Heart right ventricle (tissue), 16 donors: ENCODE measurements around the gene ATM. TPM values are rescaled to one million over a fixed set of nuclear protein-coding genes. Genes with fewer than 3 reads are reported as not detected.

Source experiments
- ATAC-seq, 8 donors: fragments of 200-7000 bp; cut with Tn5 transposase; one replicate each; pipeline ENCODE4 v1.9.1; 2020; ENCODE audit warnings: mild to moderate bottlenecking in 8 of 8, moderate library complexity in 8 of 8, moderate number of reproducible peaks in 1 of 8
- DNase-seq, 2 donors: peaks; one replicate each; pipeline ENCODE4 v3.0.0-alpha.2; 2020
- H3K27ac ChIP-seq, 10 donors: fragments of 200-600 bp; sonication (generic) in 2 of 10; one replicate each; pipeline versions ENCODE4 v1.5.0 to v1.8.0; 2020 to 2022; ENCODE audit warnings: mild to moderate bottlenecking in 3 of 10
- H3K27me3 ChIP-seq, 7 donors: fragments of 200-600 bp; one replicate each; pipeline ENCODE4 v1.8.0; 2021 to 2022; ENCODE audit warnings: mild to moderate bottlenecking in 2 of 7
- H3K36me3 ChIP-seq, 9 donors: fragments of 200-600 bp; sonication (generic) in 1 of 9; one replicate each; pipeline versions ENCODE4 v1.5.0 to v1.8.0; 2020 to 2022; ENCODE audit warnings: mild to moderate bottlenecking in 2 of 9
- H3K4me1 ChIP-seq, 9 donors: fragments of 200-600 bp; sonication (generic) in 1 of 9; one replicate each; pipeline versions ENCODE4 v1.5.0 to v1.8.0; 2020 to 2022; ENCODE audit warnings: mild to moderate bottlenecking in 4 of 9
- H3K4me3 ChIP-seq, 10 donors: fragments of 200-600 bp; sonication (generic) in 2 of 10; one replicate each; pipeline versions ENCODE4 v1.5.0 to v1.8.0; 2020 to 2022; ENCODE audit warnings: mild to moderate bottlenecking in 7 of 10, moderate library complexity in 2 of 10
- H3K9me3 ChIP-seq, 11 donors: fragments of 200-600 bp in 10 of 11; sonication (generic) in 2 of 11; one replicate each; pipeline versions ENCODE4 v1.5.0 to v1.8.0; 2013 to 2022; ENCODE audit warnings: mild to moderate bottlenecking in 2 of 11, control low read depth in 1 of 11, moderate library complexity in 1 of 11
- CTCF ChIP-seq, 9 donors: fragments of 200-600 bp; sonication (generic) in 2 of 9; IDR thresholded peaks; one replicate each; pipeline versions ENCODE4 v1.5.0 to v1.8.0; 2021 to 2022; ENCODE audit warnings: antibody characterized with exemption in 9 of 9, mild to moderate bottlenecking in 5 of 9, moderate library complexity in 1 of 9
- WGBS, 2 donors: extraction: QIAGEN DNeasy Blood & Tissue Kit; methylation state at CpG; one replicate each; pipeline ENCODE4 v1.1.7; 2013; ENCODE audit warnings: inconsistent platforms in 1 of 2; 5-methylcytosine and 5-hydroxymethylcytosine counted together
- intact Hi-C, 10 donors: fragments of 100-400 bp; cut with DNase I; formaldehyde crosslinking; loops; one replicate each; pipeline versions ENCODE4 v1.11.1 to v1.14.2; 2022
- polyA plus RNA-seq, 2 donors: library from polyadenylated mRNA; stranded (reverse); fragments of 200-250 nt; gene quantifications; one replicate each; pipeline ENCODE4 v1.2.3, GENCODE V29; 2013
- total RNA-seq, 10 donors: library from RNA; stranded (reverse); fragmentation: NEBNext Ultra II Directional in 3 of 10; extraction: Animal tissue kit (Norgen Biotek cat#: 25700) in 3 of 10; gene quantifications; one replicate each; pipeline versions ENCODE4 v1.2.1 to v1.2.4, GENCODE V29; 2021 to 2023
- donor health status: Arrhythmogenic right ventricular cardiomyopathy.
- donor health status: ischemic (EF 13 %, LVEDD 7.1; RV severe dilation, severe dysfunction).
- donor health status: healthy with polysubstance abuse.
- donor health status: DM: no; HTN: yes; CAD: no.
- donor health status: DM: no; HTN: no; CAD: no.
- donor health status: ischemic (EF 25% LVEDD 6.9; RV normal size, moderate dysfunction).
- donor health status: ischemic (EF 25% LVEDD 5.7; RV mildly dilated, moderate dysfunction).
- donor health status: healthy.
- donor health status: DM: yes; HTN: yes; CAD: no.
- donor health status: Ischemic cardiomyopathy.
- donor health status: ischemic (EF 35%, LVEDD 5.7; RV mildly dilated, moderate dysfunction).
- donor health status: nonischemic (EF 11% LVEDD 7.7; RV severe dilation, severe dysfunction).
- donor health status: DM: yes; HTN: yes; CAD: no.
- donor health status: PGD.
- donor health status: ischemic (EF 29% LVEDD 5.4; RV normal size, mild dysfunction).
- donor health status: nonischemic (EF 23%, LVEDD 6.1; RV moderate dilation, normal function).

The ATM gene
- total and polyA plus RNA-seq, 12 donors, result 9.4 to 50.7 (median 33.7) TPM

- Histone ChIP-seq H3K9me3 (no peaks in the 10 kb centered on the region), H3K4me1 (no peaks in the 10 kb centered on the region), H3K27me3 (no peaks in the 10 kb centered on the region), H3K4me3 (no peak overlapping the region), H3K36me3 (peaks cover 0 to 100% (median 47%) of the 10 kb centered on the region in 9 donors), H3K27ac (no peak overlapping the region)
- intact Hi-C loops, result loop anchor here in 1 of 10 donors (10.0 kb wide), 1 partner anchor 137 kb away; no protein-coding TSS in a partner anchor
- ATAC-seq (no peak), DNase-seq (no peak)
- WGBS, 2 donors, result 94 to 96% methylated on average over 1 of the region's 1 CpG
- TF ChIP-seq CTCF (IDR thresholded peaks at IDR 0.05), result no peak
Observed at GRCh38 chr11:108302121-108302785, 79.4 kb downstream of the ATM start.

DNA sequence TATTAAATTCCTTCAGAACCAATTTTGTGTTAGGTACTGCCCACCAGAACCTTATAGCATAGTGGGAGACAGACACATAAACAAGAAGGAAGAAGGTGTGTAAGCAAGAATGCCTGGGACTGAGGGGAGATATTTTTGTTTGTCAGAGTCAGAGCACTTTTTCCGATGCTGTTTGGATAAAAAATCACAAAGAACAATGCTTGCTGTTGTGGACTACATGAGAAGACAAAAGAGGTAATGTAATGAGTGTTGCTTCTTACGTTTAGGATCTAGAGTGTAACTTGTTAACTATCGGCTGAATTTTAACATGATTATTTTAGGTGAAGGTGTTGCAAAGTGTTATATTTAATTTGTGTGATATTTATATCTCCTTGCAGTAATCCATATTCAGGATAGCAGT, 84.9 kb downstream of the ATM start:
- 89 to 97% methylated on average over 3 of the region's 3 CpGs for WGBS, 2 donors
- peaks cover 0 to 100% (median 41%) of the 10 kb centered on the region in 9 donors for H3K36me3 ChIP-seq
- intact Hi-C loops, result loop anchor here in 1 of 10 donors (10.0 kb wide), 1 partner anchor 143 kb away; no protein-coding TSS in a partner anchor

DNA sequence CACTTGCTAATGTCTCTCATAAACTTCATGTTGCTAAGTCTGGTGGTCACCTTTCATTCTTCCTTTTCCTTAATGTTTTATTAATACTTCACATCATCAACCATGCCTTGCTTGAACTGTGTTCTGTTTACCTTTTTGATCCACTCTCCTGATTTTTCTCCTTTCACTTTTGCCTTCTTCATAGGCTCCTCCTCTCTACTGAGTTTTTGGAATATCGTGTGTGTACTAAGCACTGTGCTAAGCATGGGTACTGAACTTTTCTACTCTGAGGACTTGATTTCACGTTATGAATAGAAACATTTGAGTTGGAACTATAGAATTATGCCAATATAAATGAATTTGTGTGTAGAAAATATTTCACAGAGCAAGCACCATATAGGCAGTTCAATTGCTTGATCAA, 90.6 kb downstream of the ATM start:
- Histone ChIP-seq H3K4me3 (no peak overlapping the region), H3K36me3 (peaks cover 0 to 100% (median 38%) of the 10 kb centered on the region in 9 donors), H3K9me3 (no peaks in the 10 kb centered on the region), H3K4me1 (no peaks in the 10 kb centered on the region), H3K27ac (no peak overlapping the region), H3K27me3 (no peaks in the 10 kb centered on the region)
- ATAC-seq (no peak), DNase-seq (no peak)
- intact Hi-C loops, result no loop called here
- 80 to 87% methylated on average over 2 of the region's 2 CpGs for WGBS, 2 donors
- TF ChIP-seq CTCF (IDR thresholded peaks at IDR 0.05), result no peak

More for the DNA sequence above, 84.9 kb downstream of the ATM start:
- no peaks in the 10 kb centered on the region for H3K9me3 ChIP-seq
- no peaks in the 10 kb centered on the region for H3K27me3 ChIP-seq
- H3K27ac ChIP-seq, result no peak overlapping the region
- ATAC-seq (no peak), DNase-seq (no peak)
- no peak for TF ChIP-seq CTCF (IDR thresholded peaks at IDR 0.05)
- H3K4me3 ChIP-seq, result no peak overlapping the region
- H3K4me1 ChIP-seq, result no peaks in the 10 kb centered on the region

- ATAC-seq (no peak), DNase-seq (no peak)
- H3K36me3 ChIP-seq, result peaks cover 0 to 100% (median 46%) of the 10 kb centered on the region in 9 donors
- H3K4me3 ChIP-seq, result no peak overlapping the region
- H3K27ac ChIP-seq, result no peak overlapping the region
- WGBS, 2 donors, result 95 to 96% methylated on average over 3 of the region's 3 CpGs
- no peaks in the 10 kb centered on the region for H3K9me3 ChIP-seq
- no peaks in the 10 kb centered on the region for H3K27me3 ChIP-seq
- no peaks in the 10 kb centered on the region for H3K4me1 ChIP-seq
- intact Hi-C loops, result no loop called here
- no peak for TF ChIP-seq CTCF (IDR thresholded peaks at IDR 0.05)
Observed at GRCh38 chr11:108316061-108316460, 93.2 kb downstream of the ATM start.
